Measurements from ENCODE around the gene ADRM1.

ADRM1 gene

DNA sequence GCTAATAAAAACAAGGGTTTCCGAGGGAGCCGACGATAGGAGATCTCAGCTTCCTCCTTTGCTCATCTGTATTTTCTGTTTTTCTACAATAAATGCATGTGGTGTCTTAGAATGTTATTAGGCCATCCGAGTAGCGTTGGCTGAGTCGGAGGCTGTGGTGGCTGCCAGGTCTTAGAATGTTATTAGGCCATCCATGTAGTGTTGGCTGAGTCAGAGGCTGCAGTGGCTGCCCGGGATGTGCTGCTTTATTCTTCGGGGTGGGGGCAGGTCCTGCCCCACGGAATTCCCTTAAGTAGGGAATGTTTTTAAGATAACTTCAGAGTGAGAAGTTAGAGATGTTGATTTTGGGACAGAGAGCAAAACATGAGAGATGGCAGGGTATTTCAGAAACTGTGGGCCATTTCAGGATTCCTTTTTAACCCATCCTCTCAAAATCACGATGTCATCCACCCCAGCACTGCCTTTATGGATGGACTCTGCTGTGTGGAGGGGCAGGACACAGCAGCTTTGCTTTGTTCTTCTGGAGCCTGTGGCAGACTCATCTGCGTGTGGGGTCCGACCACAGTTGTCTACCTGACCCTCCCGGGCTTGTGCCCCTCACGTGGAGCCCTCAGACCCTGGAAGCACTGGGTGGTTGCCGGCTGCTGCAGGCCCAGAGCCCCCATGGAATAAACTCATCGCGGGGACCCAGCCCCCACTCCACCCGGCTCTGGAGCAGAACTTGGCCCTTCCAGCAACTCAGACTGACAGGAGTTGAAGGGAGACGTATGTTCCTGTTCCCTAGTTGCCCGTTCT lies 44.1 kb upstream of the ADRM1 start:
- TF ChIP-seq CTCF (IDR thresholded peaks at IDR 0.05), result no peak
- Histone ChIP-seq H3K9me3 (ENCODE audit: control insufficient read depth, low read length) (no peaks in the 10 kb centered on the region), H3K36me3 (ENCODE audit: control insufficient read depth, insufficient read depth, low read length) (no peaks in the 10 kb centered on the region), H2AFZ (no peak overlapping the region), H3K9ac (no peak overlapping the region), H3K4me2 (ENCODE audit: low read length) (no peak overlapping the region), H3K79me2 (peaks cover 80% of the 10 kb centered on the region), H3K4me1 (no peaks in the 10 kb centered on the region), H3K4me3 (ENCODE audit: low read depth, low read length) (no peak overlapping the region), H3K27me3 (ENCODE audit: control insufficient read depth, insufficient read depth, low read length) (no peaks in the 10 kb centered on the region), H3K27ac (no peak overlapping the region)

GRCh38 chr20:62259294-62259565 lies 43.6 kb upstream of the ADRM1 start:
- Histone ChIP-seq H2AFZ (no peak overlapping the region), H3K9me3 (ENCODE audit: control insufficient read depth, low read length) (no peaks in the 10 kb centered on the region), H3K9ac (no peak overlapping the region), H3K27ac (no peak overlapping the region), H3K27me3 (ENCODE audit: control insufficient read depth, insufficient read depth, low read length) (no peaks in the 10 kb centered on the region), H3K79me2 (peaks cover 76% of the 10 kb centered on the region), H3K36me3 (ENCODE audit: control insufficient read depth, insufficient read depth, low read length) (no peaks in the 10 kb centered on the region), H3K4me3 (ENCODE audit: low read depth, low read length) (no peak overlapping the region), H3K4me1 (no peaks in the 10 kb centered on the region), H3K4me2 (ENCODE audit: low read length) (no peak overlapping the region)
- no peak for TF ChIP-seq CTCF (IDR thresholded peaks at IDR 0.05)

GRCh38 chr20:62262064-62262463 lies 40.7 kb upstream of the ADRM1 start:
- Histone ChIP-seq H3K36me3 (ENCODE audit: control insufficient read depth, insufficient read depth, low read length) (no peaks in the 10 kb centered on the region), H2AFZ (no peak overlapping the region)

DNA sequence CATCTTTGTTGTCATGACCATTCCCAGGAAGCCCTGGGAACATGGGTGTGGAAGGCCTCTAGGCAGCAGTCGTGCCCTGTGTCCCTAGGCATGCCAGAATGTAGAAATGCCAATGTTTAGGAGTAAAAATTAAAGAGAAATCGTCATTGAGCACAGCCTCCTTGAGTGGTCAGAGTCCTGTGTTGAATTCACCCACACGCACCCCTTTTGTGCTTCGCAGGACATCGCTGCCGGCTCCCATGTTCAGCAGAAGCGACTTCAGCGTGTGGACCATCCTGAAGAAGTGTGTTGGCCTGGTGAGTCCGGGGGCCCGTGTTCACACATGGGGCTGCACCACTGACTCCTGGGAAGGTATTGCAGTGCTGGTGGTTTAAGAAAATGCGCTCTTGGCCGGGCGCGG lies 39.4 kb upstream of the ADRM1 start:
- Histone ChIP-seq H3K4me2 (ENCODE audit: low read length) (no peak overlapping the region), H3K4me3 (ENCODE audit: low read depth, low read length) (no peak overlapping the region), H3K27me3 (ENCODE audit: control insufficient read depth, insufficient read depth, low read length) (no peaks in the 10 kb centered on the region), H3K9ac (no peak overlapping the region), H3K79me2 (peaks cover 55% of the 10 kb centered on the region), H3K9me3 (ENCODE audit: control insufficient read depth, low read length) (no peaks in the 10 kb centered on the region), H3K4me1 (no peaks in the 10 kb centered on the region), H3K27ac (no peak overlapping the region), H3K36me3 (ENCODE audit: control insufficient read depth, insufficient read depth, low read length) (no peaks in the 10 kb centered on the region), H2AFZ (no peak overlapping the region)
- no peak for TF ChIP-seq CTCF (IDR thresholded peaks at IDR 0.05)

More at GRCh38 chr20:62262064-62262463, 40.7 kb upstream of the ADRM1 start:
- no peak for TF ChIP-seq CTCF (IDR thresholded peaks at IDR 0.05)
- Histone ChIP-seq H3K4me3 (ENCODE audit: low read depth, low read length) (no peak overlapping the region), H3K4me2 (ENCODE audit: low read length) (no peak overlapping the region), H3K27me3 (ENCODE audit: control insufficient read depth, insufficient read depth, low read length) (no peaks in the 10 kb centered on the region), H3K4me1 (no peaks in the 10 kb centered on the region), H3K9ac (no peak overlapping the region), H3K27ac (no peak overlapping the region), H3K79me2 (peaks cover 67% of the 10 kb centered on the region), H3K9me3 (ENCODE audit: control insufficient read depth, low read length) (no peaks in the 10 kb centered on the region)

GRCh38 chr20:62265365-62265764 lies 37.4 kb upstream of the ADRM1 start:
- no peaks in the 10 kb centered on the region for H3K36me3 ChIP-seq (ENCODE audit: control insufficient read depth, insufficient read depth, low read length)
- no peaks in the 10 kb centered on the region for H3K27me3 ChIP-seq (ENCODE audit: control insufficient read depth, insufficient read depth, low read length)
- H3K9me3 ChIP-seq (ENCODE audit: control insufficient read depth, low read length), result no peaks in the 10 kb centered on the region
- TF ChIP-seq CTCF (IDR thresholded peaks at IDR 0.05), result no peak
- peaks cover 53% of the 10 kb centered on the region for H3K79me2 ChIP-seq
- H3K4me2 ChIP-seq (ENCODE audit: low read length), result no peak overlapping the region
- no peak overlapping the region for H3K27ac ChIP-seq
- no peaks in the 10 kb centered on the region for H3K4me1 ChIP-seq
- H2AFZ ChIP-seq, result no peak overlapping the region
- H3K4me3 ChIP-seq (ENCODE audit: low read depth, low read length), result no peak overlapping the region
- no peak overlapping the region for H3K9ac ChIP-seq
